Panc1 (cell line): ENCODE data around the gene NCAPH2. TPM values are rescaled to one million over a fixed set of nuclear protein-coding genes. Genes with fewer than 3 reads are reported as not detected.

ENCODE experiments used
- ATAC-seq: fragments of 200-7000 bp; cut with Tn5 transposase; 2 replicates; pipeline ENCODE4 v1.9.1; 2020; ENCODE audit warnings: mild to moderate bottlenecking, moderate library complexity
- BruUV-seq: library from RNA; stranded (reverse); fragments of 400-500 nt; replicated peaks from 2 replicates; lab custom pipeline; 2021; lab: Mats Ljungman, UMichigan
- CTCF ChIA-PET: fragments of 300-600 bp; sonication (Branson Sonifier 250); formaldehyde crosslinking; loops from one replicate; lab custom pipeline; 2022; ENCODE audit warnings: antibody characterized with exemption; lab: Charles Lee
- POLR2A ChIA-PET: fragments of 300-600 bp; sonication (Branson Sonifier 250); formaldehyde crosslinking; loops from one replicate; lab custom pipeline; 2022; ENCODE audit warnings: antibody characterized with exemption; lab: Charles Lee
- DNase-seq: peaks from one replicate; pipeline ENCODE4 v3.0.0-alpha.2; 2010; ENCODE audit warnings: low read depth, low spot score
- H3K27ac ChIP-seq: 2 replicates; pipeline ENCODE4 v1.5.1; 2011; ENCODE audit warnings: mild to moderate bottlenecking, low read length, inconsistent platforms
- H3K27me3 ChIP-seq: fragments of 200-500 bp; sonication (Bioruptor generic); 2 replicates; pipeline ENCODE4 v1.6.0; 2014; ENCODE audit warnings: low read length, inconsistent platforms; ENCODE audit not compliant: control insufficient read depth, insufficient read depth
- H3K36me3 ChIP-seq: fragments of 200-500 bp; sonication (Bioruptor generic); 2 replicates; pipeline ENCODE4 v1.5.1; 2014; ENCODE audit warnings: inconsistent platforms, mild to moderate bottlenecking, low read length, moderate library complexity; ENCODE audit not compliant: control insufficient read depth, insufficient read depth
- H3K4me1 ChIP-seq: 2 replicates; pipeline ENCODE4 v1.5.1; 2011; ENCODE audit warnings: inconsistent platforms, mild to moderate bottlenecking, low read length, moderate library complexity; ENCODE audit not compliant: control insufficient read depth, insufficient read depth
- H3K4me3 ChIP-seq, 2 experiments: 2 replicates each; pipeline ENCODE4 v1.5.1; 2011 to 2012; ENCODE audit warnings: low read depth in 2 of 2, low read length in 2 of 2, mild to moderate bottlenecking in 2 of 2, inconsistent platforms in 1 of 2, moderate library complexity in 1 of 2
- H3K9me3 ChIP-seq: fragments of 200-500 bp; sonication (Bioruptor generic); 2 replicates; pipeline ENCODE4 v1.5.1; 2014; ENCODE audit warnings: low read depth, mild to moderate bottlenecking, inconsistent platforms, low read length, moderate library complexity; ENCODE audit not compliant: control insufficient read depth, insufficient read depth
- CTCF ChIP-seq: fragments of 450-650 bp; IDR thresholded peaks from 2 replicates; pipeline ENCODE4 v1.5.1; 2017; ENCODE audit warnings: mild to moderate bottlenecking
- POLR2AphosphoS5 ChIP-seq: IDR thresholded peaks from 2 replicates; pipeline ENCODE4 v1.6.1; 2012; ENCODE audit warnings: mild to moderate bottlenecking, low read depth, low read length, moderate library complexity
- REST ChIP-seq, 2 experiments: IDR thresholded peaks; 2 replicates each; pipeline ENCODE4 v1.6.1; 2011 to 2012; ENCODE audit warnings: low read depth in 2 of 2, control low read depth in 1 of 2, low read length in 1 of 2, mild to moderate bottlenecking in 1 of 2, moderate library complexity in 1 of 2; ENCODE audit not compliant: insufficient read depth in 1 of 2
- SIN3A ChIP-seq: IDR thresholded peaks from 2 replicates; pipeline ENCODE4 v1.6.1; 2012; ENCODE audit warnings: low read depth, mild to moderate bottlenecking, low read length, moderate library complexity, borderline replicate concordance; ENCODE audit not compliant: insufficient read depth
- TCF7L2 ChIP-seq: IDR thresholded peaks from 2 replicates; pipeline ENCODE4 v1.6.1; 2011; ENCODE audit warnings: mild to moderate bottlenecking, low read depth, low read length, inconsistent platforms
- in situ Hi-C: cut with HindIII; loops from 2 replicates; pipeline ENCODE4 v1.10.0; 2016; ENCODE audit warnings: low sequenced_read_pairs, low pct_unique_long_range_greater_than_20kb
- intact Hi-C: fragments of 100-400 bp; cut with micrococcal nuclease; formaldehyde crosslinking; loops from one replicate; pipeline ENCODE4 v1.10.0; 2022; ENCODE audit not compliant: unreplicated experiment
- total RNA-seq: library from RNA; stranded (reverse); gene quantifications from one replicate; pipeline ENCODE4 v1.2.1, GENCODE V29; 2021; ENCODE audit not compliant: unreplicated experiment

The NCAPH2 gene
- total RNA-seq, 1 experiment from 2014 or later: 55.6 TPM

DNA sequence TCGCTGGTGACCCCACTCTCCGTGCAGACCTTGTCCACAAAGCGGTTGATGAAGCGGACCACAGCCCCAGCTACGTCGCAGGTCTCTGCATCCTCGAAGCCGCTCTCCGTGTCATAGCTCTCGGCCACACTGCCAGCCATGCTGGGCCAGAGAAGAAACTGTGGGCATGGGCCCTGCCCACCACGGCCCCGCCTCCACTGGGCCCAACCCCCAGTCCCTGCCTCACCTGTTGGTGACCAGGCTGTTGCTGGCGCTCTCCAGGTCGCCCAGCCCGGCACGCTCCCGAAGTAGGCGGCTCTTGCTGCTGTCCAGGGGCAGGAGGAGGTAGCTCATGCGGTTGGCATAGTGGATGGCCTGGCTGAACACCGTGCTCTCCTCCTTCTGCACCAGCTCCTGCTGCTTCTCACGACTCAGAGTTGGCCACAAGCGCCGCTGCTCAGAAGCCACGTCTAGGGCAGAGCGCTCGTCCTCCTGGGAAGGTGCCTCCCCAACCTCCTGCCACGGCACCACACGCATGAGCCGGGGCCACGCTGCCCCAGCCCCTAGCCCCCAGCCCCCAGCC, 46.0 kb upstream of the NCAPH2 start:
- POLR2A ChIA-PET: no interaction called here
- Histone ChIP-seq H3K4me3 (no peak overlapping the region), H3K9me3 (no peaks in the 10 kb centered on the region), H3K36me3 (peaks cover 5% of the 10 kb centered on the region; the same call in 1 of the 2 replicates), H3K27ac (no peak overlapping the region), H3K27me3 (no peaks in the 10 kb centered on the region), H3K4me1 (no peaks in the 10 kb centered on the region)
- no peak for TF ChIP-seq POLR2AphosphoS5
- TF ChIP-seq TCF7L2: no peak
- TF ChIP-seq REST (IDR thresholded peaks at IDR 0.05; ENCODE audit: insufficient read depth in 1 of 2, low read depth in 2 of 2, low read length in 1 of 2): no peak
- no peak for TF ChIP-seq CTCF
- TF ChIP-seq SIN3A: no peak
- no TSS peak for BruUV-seq
- CTCF ChIA-PET: no interaction called here
- in situ Hi-C loops (no loop called here), intact Hi-C loops (no loop called here)
- DNase-seq (no peak), ATAC-seq (0 out of 2 replicates have a peak, but pooled peaks have one; percentile 29)

GRCh38 chr22:50463188-50463900, 44.7 kb upstream of the NCAPH2 start:
- no peaks in the 10 kb centered on the region for H3K27me3 ChIP-seq
- no peaks in the 10 kb centered on the region for H3K9me3 ChIP-seq
- H3K27ac ChIP-seq: no peak overlapping the region
- H3K36me3 ChIP-seq: peaks cover 5% of the 10 kb centered on the region; the same call in 1 of the 2 replicates
- no peak for ATAC-seq
- H3K4me1 ChIP-seq: no peaks in the 10 kb centered on the region
- no peak for TF ChIP-seq REST (IDR thresholded peaks at IDR 0.05; ENCODE audit: insufficient read depth in 1 of 2, low read depth in 2 of 2, low read length in 1 of 2)
- TF ChIP-seq TCF7L2: no peak
- TF ChIP-seq SIN3A: no peak
- no peak for TF ChIP-seq POLR2AphosphoS5
- TF ChIP-seq CTCF: no peak
- ChIA-PET CTCF (no interaction called here), POLR2A (no interaction called here)
- in situ Hi-C loops: no loop called here
- BruUV-seq: no TSS peak
- no peak overlapping the region for H3K4me3 ChIP-seq
- intact Hi-C loops: no loop called here
- DNase-seq: no peak
